Activated naive CD4-positive, alpha-beta T cell treated with anti-CD3 and anti-CD28 coated beads, Interleukin-2, amount 50 U/mL, for 72 hours (primary cell): Measurements from ENCODE around the gene TDRD5. TPM values are rescaled to one million over a fixed set of nuclear protein-coding genes. Genes with fewer than 3 reads are reported as not detected.
A peak's percentile ranks its signal among the peaks of the same experiment; 100 is the strongest.

Experiments used
- ATAC-seq, 2 donors: fragments of 150-1000 bp; cut with Tn5 transposase; 2 replicates each; pipeline ENCODE4 v1.10.0; 2021; ENCODE audit warnings: mild to moderate bottlenecking in 2 of 2, moderate library complexity in 2 of 2
- DNase-seq, 2 donors: peaks; one replicate each; pipeline ENCODE4 v3.0.0; 2021 to 2022; ENCODE audit warnings: low spot score in 2 of 2
- H3K27ac Mint-ChIP-seq, 2 donors: one replicate each; pipeline ENCODE4 v1.8.0; 2022; ENCODE audit warnings: mild to moderate bottlenecking in 2 of 2, mixed read lengths in 2 of 2
- H3K36me3 Mint-ChIP-seq, 2 donors: one replicate each; pipeline ENCODE4 v1.8.0; 2022; ENCODE audit warnings: mixed read lengths in 2 of 2
- H3K9me3 Mint-ChIP-seq, 2 donors: one replicate each; pipeline ENCODE4 v1.8.0; 2022; ENCODE audit warnings: mixed read lengths in 2 of 2
- total RNA-seq, 2 donors: library from RNA; stranded (reverse); gene quantifications; one replicate each; pipeline ENCODE4 v1.2.3, GENCODE V29; 2022

TDRD5 gene
- total RNA-seq, 2 donors from 2014 or later: not detected

DNA sequence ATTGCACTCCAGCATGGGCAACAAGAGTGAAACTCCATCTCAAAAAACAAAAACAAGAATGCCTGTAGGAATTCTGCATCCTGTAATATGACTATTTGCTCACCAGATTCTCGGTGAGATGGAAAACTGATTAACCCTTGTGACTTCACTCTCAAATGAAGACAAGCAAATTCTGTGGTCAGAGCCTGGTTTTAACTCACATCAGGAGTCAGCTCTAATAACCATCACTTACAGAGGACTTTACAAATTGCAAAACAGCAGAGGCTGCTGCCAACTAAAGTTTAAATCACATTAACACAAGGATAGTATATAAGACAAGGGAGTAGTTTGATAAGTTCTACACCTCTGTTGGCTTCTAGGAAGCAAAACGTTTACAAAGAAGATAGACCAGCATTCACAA is 115.8 kb downstream of the TDRD5 start:
- Mint-ChIP-seq H3K27ac (no peak overlapping the region), H3K9me3 (peaks cover 0 to 5% of the 10 kb centered on the region in 2 donors), H3K36me3 (no peaks in the 10 kb centered on the region)
- no peak for ATAC-seq
- no peak for DNase-seq

DNA sequence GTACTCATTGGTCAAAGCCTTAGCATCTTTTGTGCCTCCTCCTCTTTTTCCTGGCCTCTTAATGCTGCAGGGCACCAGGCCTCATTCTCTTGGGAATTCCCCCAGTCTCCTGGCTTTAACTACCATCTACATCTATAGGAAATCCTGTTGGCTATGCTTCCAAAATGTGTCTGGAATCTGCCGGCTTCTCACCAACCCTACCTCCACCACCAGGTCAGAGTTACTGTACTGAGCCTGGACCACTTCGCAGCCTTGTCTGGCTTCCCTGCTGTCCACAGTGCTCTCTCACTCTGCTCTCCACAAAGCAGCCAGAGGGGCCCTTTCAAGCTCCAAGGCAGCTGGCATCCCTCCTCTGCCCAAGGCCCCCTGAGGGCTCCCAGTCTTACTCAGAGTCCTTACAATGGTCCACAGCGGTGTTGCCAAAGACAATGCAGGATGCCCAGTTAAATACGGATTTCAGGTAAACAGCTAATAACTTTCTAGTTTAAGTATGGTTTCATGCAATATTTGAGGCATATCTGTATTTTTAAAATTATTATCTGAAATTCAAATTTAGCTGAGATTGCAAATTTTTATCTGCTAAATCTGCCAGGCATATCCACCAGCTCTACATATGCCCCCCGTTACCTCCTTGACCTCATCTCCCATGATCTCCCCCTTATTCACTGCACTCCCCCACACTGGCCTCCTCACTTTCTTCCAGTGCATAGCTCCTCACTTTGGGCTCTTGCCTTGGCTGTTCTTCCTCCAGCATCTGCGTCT is 117.0 kb downstream of the TDRD5 start:
- H3K9me3 Mint-ChIP-seq: peaks cover 0 to 9% of the 10 kb centered on the region in 2 donors
- no peak for DNase-seq
- ATAC-seq: no peak
- no peak overlapping the region for H3K27ac Mint-ChIP-seq
- no peaks in the 10 kb centered on the region for H3K36me3 Mint-ChIP-seq

DNA sequence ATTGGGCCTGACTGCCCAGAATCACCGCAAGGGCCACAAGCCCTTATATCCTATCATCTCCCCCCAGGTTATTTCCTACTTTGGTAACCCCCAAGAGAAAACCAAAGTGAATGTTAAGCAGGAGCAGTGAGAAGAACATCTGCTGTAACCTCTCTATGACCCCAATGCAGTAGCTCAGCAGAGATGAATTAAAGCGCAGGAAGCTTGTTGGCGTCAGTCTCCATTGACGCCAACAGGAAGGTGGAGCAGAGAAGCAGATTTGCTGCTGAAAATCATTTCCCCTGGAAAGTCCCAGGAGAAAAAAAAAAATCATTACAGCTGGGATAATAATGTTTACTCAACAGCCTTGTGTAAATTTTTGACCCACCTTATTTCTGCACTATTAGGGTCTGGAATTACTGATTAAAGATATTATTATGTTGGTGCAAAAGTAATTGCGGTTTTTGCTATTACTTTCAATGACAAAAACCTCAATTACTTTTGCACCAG is 118.3 kb downstream of the TDRD5 start:
- ATAC-seq: peak; percentile 57 to 59
- Mint-ChIP-seq H3K27ac (peak overlapping the region in 1 of 2 donors; percentile 62), H3K9me3 (peaks cover 9 to 18% of the 10 kb centered on the region in 2 donors), H3K36me3 (peaks cover 1 to 9% of the 10 kb centered on the region in 2 donors)
- DNase-seq: no peak

DNA sequence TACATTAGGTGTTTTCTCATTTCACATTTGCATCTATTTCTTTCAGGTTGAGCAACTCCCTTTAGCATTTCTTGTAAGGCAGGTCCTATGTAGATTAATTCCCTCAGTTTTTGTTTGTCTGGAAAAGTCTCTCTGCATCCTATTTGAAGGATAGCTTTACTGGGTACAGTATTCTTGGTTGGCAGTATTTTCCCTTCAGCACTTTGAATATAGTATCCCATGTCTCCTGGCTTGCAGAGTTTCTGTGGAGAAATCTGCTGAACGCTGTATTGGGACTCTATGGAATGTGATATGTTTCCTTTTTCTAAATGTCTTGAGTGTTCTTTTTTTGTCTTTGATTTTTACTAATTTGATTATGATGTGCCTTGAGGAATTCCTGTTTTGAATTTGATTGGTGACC is 122.5 kb downstream of the TDRD5 start:
- H3K36me3 Mint-ChIP-seq: peaks cover 30 to 31% of the 10 kb centered on the region in 2 donors
- ATAC-seq (no peak), DNase-seq (no peak)
- H3K9me3 Mint-ChIP-seq: peaks cover 40 to 47% of the 10 kb centered on the region in 2 donors
- no peak overlapping the region for H3K27ac Mint-ChIP-seq

GRCh38 chr1:179714623-179715022 is 123.0 kb downstream of the TDRD5 start:
- H3K36me3 Mint-ChIP-seq: peaks cover 30 to 36% of the 10 kb centered on the region in 2 donors
- ATAC-seq (no peak), DNase-seq (no peak)
- H3K9me3 Mint-ChIP-seq: peaks cover 40 to 47% of the 10 kb centered on the region in 2 donors
- H3K27ac Mint-ChIP-seq: no peak overlapping the region

DNA sequence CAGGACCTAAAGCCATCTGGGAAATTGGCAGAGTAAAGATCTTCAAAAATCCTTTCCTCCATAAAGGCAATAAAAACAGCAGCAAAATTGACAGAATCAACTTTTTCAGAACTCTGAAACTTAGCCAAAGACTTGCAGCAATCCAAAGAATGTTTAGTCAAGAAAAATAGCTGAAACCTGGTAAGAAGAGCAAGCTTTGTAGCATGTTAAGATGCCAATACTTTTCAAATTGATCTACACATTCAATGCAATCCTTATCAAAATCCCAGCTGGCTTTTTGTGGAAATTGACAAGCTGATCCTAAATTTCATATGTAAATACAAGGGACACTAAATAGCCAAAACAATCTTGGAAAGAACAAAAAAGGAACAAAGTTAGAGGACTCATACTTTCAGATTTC is 127.6 kb downstream of the TDRD5 start:
- H3K9me3 Mint-ChIP-seq: peaks cover 35 to 46% of the 10 kb centered on the region in 2 donors

GRCh38 chr1:179728271-179728670 is 136.6 kb downstream of the TDRD5 start:
- no peaks in the 10 kb centered on the region for H3K9me3 Mint-ChIP-seq
- H3K36me3 Mint-ChIP-seq: no peaks in the 10 kb centered on the region
- DNase-seq (no peak), ATAC-seq (no peak)
- H3K27ac Mint-ChIP-seq: no peak overlapping the region

More for the DNA sequence above, 127.6 kb downstream of the TDRD5 start:
- H3K27ac Mint-ChIP-seq: no peak overlapping the region
- ATAC-seq: no peak
- DNase-seq: no peak
- peaks cover 27 to 36% of the 10 kb centered on the region in 2 donors for H3K36me3 Mint-ChIP-seq

- DNase-seq (no peak), ATAC-seq (no peak)
- Mint-ChIP-seq H3K36me3 (no peaks in the 10 kb centered on the region), H3K27ac (no peak overlapping the region), H3K9me3 (no peaks in the 10 kb centered on the region)
Measured at GRCh38 chr1:179729881-179730280, 138.2 kb downstream of the TDRD5 start.

DNA sequence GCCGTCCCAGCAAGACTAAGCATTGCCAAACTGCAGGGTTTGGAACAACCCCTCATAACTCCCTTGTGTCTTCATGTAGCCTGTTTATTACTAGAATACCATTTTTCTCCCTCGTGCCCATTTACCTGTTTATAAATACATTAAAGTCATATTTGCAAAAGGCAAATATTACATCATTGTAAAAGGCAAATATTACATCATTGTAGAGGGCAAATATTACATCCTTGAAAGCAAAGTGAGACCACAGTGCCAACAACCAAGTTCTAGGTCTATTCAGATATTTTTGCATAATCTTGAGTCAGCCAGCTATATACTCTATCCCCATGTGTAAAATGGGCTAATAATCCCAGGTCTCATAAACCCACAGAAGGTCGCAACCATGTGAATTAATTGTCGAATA is 140.0 kb downstream of the TDRD5 start:
- ATAC-seq: no peak
- Mint-ChIP-seq H3K27ac (no peak overlapping the region), H3K36me3 (no peaks in the 10 kb centered on the region), H3K9me3 (no peaks in the 10 kb centered on the region)
- DNase-seq: no peak

Other genes starting within 250 kb of the TDRD5 start
- 1 to 10 TPM in 1 of 2 donors, under 1 TPM in 1; 0.36 to 1.1 TPM for gene AXDND1, start 225.9 kb upstream of the TDRD5 start, total RNA-seq
- not detected for gene NPHS2, start 15.9 kb upstream of the TDRD5 start, total RNA-seq
- gene FAM163A, start 151.5 kb downstream of the TDRD5 start, total RNA-seq: not detected